Subcutaneous abdominal adipose tissue (tissue), 5 donors: ENCODE data around the gene MARF1.
"Not testable (repeated sequence)": the region's sequence is repeated elsewhere in the genome, so short reads cannot be mapped to it uniquely, and the experiment has no call there.

Experiments used
- H3K27ac ChIP-seq: one replicate; pipeline ENCODE4 v1.7.0; 2013; ENCODE audit warnings: low read depth, mild to moderate bottlenecking, inconsistent platforms, low read length, moderate library complexity
- H3K27me3 ChIP-seq, 5 donors: one replicate each; pipeline ENCODE4 v1.7.0; 2013; ENCODE audit warnings: low read length in 5 of 5, inconsistent platforms in 1 of 5; ENCODE audit not compliant: control insufficient read depth in 5 of 5, insufficient read depth in 4 of 5
- H3K36me3 ChIP-seq, 5 donors: one replicate each; pipeline ENCODE4 v1.7.0; 2013; ENCODE audit warnings: low read length in 5 of 5; ENCODE audit not compliant: control insufficient read depth in 5 of 5, insufficient read depth in 5 of 5
- H3K4me1 ChIP-seq, 5 donors: one replicate each; pipeline ENCODE4 v1.7.0; 2013; ENCODE audit warnings: low read length in 5 of 5, mild to moderate bottlenecking in 3 of 5, moderate library complexity in 1 of 5; ENCODE audit not compliant: control insufficient read depth in 5 of 5, insufficient read depth in 5 of 5
- H3K4me3 ChIP-seq, 5 donors: one replicate each; pipeline ENCODE4 v1.7.0; 2013; ENCODE audit warnings: low read length in 5 of 5, low read depth in 1 of 5
- H3K9ac ChIP-seq, 5 donors: one replicate each; pipeline ENCODE4 v1.7.0; 2013; ENCODE audit warnings: low read length in 5 of 5, mild to moderate bottlenecking in 4 of 5, moderate library complexity in 3 of 5
- H3K9me3 ChIP-seq, 5 donors: one replicate each; pipeline ENCODE4 v1.7.0; 2013; ENCODE audit warnings: low read length in 5 of 5; ENCODE audit not compliant: control insufficient read depth in 5 of 5
- donor health status: healthy.
- donor health status: healthy.
- donor health status: healthy.
- donor health status: healthy.
- donor health status: healthy.

MARF1 gene

DNA sequence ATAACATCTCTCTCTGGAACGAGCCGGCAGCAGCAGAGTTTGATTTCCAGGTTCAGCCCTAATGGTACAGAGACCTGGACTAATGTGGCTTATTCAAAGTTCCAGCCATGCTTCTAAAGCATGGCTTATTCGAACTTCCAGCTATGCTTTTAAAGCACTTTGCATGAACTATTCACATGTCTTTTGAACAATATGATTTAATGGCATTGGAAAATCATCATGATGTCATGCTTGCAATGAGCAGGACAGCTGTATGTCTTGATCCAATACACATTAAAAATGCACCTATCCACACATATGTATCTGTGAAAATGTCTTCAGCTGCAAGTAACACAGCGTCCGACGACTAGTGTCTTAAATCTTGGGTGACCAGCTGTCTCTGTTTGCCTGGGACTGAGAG lies 85.7 kb downstream of the MARF1 start:
- Histone ChIP-seq H3K4me3 (no peak overlapping the region), H3K27ac (no peak overlapping the region), H3K9ac (no peak overlapping the region), H3K27me3 (no peaks in the 10 kb centered on the region), H3K4me1 (peaks cover 0 to 6% (median 3%) of the 10 kb centered on the region in 5 donors), H3K36me3 (peaks cover 0 to 3% (median 0%) of the 10 kb centered on the region in 5 donors), H3K9me3 (no peaks in the 10 kb centered on the region)

DNA sequence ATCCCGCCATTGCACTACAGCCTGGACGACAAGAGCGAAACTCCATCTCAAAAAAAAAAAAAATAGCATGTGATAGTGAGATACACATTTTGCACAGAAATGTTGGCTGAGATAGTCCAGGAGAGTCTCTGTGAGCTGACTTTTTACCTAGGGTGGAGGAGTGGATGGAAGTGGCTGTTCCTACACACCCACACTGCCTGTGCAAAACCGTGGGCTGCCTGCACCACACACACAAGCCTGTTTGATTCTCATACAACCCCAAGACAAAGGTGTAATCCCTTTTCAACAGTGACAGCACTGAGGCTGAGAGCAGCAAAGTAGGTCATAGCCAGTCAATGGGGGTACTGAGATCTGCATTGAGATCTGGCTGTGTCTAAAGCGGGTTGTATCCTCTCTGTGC lies 86.8 kb downstream of the MARF1 start:
- peaks cover 0 to 8% (median 3%) of the 10 kb centered on the region in 5 donors for H3K4me1 ChIP-seq
- H3K36me3 ChIP-seq: peaks cover 0 to 3% (median 0%) of the 10 kb centered on the region in 5 donors
- H3K9me3 ChIP-seq: no peaks in the 10 kb centered on the region
- no peak overlapping the region for H3K9ac ChIP-seq
- H3K27ac ChIP-seq: no peak overlapping the region
- H3K27me3 ChIP-seq: no peaks in the 10 kb centered on the region
- no peak overlapping the region for H3K4me3 ChIP-seq

GRCh38 chr16:15553313-15554088 lies 89.5 kb downstream of the MARF1 start:
- no peak overlapping the region for H3K4me3 ChIP-seq
- H3K9me3 ChIP-seq: no peaks in the 10 kb centered on the region
- no peaks in the 10 kb centered on the region for H3K27me3 ChIP-seq
- H3K36me3 ChIP-seq: peaks cover 0 to 3% (median 0%) of the 10 kb centered on the region in 5 donors
- H3K27ac ChIP-seq: no peak overlapping the region
- H3K4me1 ChIP-seq: peaks cover 0 to 9% (median 3%) of the 10 kb centered on the region in 5 donors
- no peak overlapping the region for H3K9ac ChIP-seq

DNA sequence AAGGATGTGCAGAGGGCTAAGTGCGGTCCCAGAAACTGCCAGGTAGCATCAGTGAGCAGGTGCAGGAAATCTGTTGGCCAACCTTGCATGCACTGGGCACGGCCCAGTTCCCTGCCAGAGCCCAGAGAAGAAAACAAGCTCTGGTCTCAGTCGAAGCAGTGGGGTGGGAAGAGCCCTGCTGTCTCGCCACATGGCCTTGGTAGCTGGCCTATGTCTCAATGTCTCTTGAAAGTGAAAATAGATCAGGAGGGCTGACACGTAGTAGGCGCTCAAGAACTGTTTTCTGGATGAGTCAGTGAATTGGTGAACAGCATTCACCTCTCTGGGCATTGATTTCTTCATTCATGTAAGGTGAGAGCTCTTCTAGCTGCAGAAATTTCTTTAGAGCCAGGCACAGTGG lies 90.4 kb downstream of the MARF1 start:
- Histone ChIP-seq H3K27ac (no peak overlapping the region), H3K4me1 (peaks cover 0 to 9% (median 3%) of the 10 kb centered on the region in 5 donors), H3K27me3 (no peaks in the 10 kb centered on the region), H3K9ac (no peak overlapping the region), H3K4me3 (no peak overlapping the region), H3K9me3 (no peaks in the 10 kb centered on the region), H3K36me3 (peaks cover 0 to 3% (median 0%) of the 10 kb centered on the region in 5 donors)

DNA sequence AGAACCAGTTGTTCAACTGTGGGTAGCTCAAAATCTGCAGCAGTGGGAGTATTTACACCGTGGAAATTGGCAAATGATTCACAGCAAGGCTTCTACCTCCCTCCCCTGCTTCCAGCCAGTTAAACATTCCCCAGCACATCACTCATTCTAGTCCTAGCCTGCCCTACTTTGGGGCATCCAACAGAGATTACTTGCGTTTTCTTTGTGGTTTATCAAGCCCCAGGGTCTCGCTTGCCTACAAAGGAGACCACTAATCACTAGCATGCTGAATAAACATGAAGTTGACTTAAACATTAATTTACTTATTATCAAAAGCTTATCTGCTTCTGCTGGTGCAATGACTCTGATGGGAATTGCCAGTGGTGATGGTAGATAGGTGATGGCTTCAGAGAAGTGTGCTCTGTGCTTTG lies 94.5 kb downstream of the MARF1 start:
- Histone ChIP-seq H3K27me3 (no peaks in the 10 kb centered on the region), H3K27ac (no peak overlapping the region), H3K9me3 (no peaks in the 10 kb centered on the region), H3K36me3 (no peaks in the 10 kb centered on the region), H3K4me3 (no peak overlapping the region), H3K9ac (no peak overlapping the region), H3K4me1 (peaks cover 0 to 8% (median 0%) of the 10 kb centered on the region in 5 donors)

- Histone ChIP-seq H3K4me3 (no peak overlapping the region), H3K27me3 (no peaks in the 10 kb centered on the region), H3K9ac (no peak overlapping the region), H3K9me3 (peaks cover 0 to 5% (median 2%) of the 10 kb centered on the region in 5 donors), H3K27ac (no peak overlapping the region), H3K36me3 (no peaks in the 10 kb centered on the region), H3K4me1 (peaks cover 0 to 4% (median 0%) of the 10 kb centered on the region in 5 donors)
Measured at GRCh38 chr16:15547768-15548096, 95.2 kb downstream of the MARF1 start.

GRCh38 chr16:15547072-15547767 lies 95.7 kb downstream of the MARF1 start:
- H3K9ac ChIP-seq, H3K4me1 ChIP-seq: not testable (repeated sequence)

GRCh38 chr16:15545544-15545943 lies 97.4 kb downstream of the MARF1 start:
- Histone ChIP-seq H3K9ac (no peak overlapping the region), H3K4me3 (no peak overlapping the region), H3K9me3 (peaks cover 0 to 8% (median 2%) of the 10 kb centered on the region in 5 donors), H3K4me1 (no peaks in the 10 kb centered on the region), H3K27ac (no peak overlapping the region), H3K36me3 (no peaks in the 10 kb centered on the region), H3K27me3 (no peaks in the 10 kb centered on the region)

More at GRCh38 chr16:15547072-15547767, 95.7 kb downstream of the MARF1 start:
- not testable (repeated sequence) for H3K4me3 ChIP-seq, H3K27me3 ChIP-seq, H3K9me3 ChIP-seq, H3K27ac ChIP-seq, H3K36me3 ChIP-seq

DNA sequence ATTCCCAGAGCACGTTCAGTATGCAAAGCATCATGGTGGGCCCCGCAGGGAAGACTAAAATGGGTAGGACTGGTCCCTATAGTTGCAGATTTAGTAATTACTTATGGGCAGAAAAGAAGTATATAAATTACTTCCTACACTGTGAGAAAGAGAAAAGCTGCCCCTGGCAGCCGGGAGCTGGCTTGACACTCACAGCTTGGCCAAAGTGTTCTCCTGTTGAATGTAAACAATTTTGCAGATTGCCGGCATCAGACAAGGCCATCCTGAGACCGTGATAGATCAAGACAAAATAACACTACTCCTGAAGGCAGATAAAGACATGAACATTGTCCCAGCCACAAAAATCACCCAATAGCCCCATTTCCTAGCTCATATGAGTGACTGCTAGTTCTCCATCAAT lies 98.5 kb downstream of the MARF1 start:
- Histone ChIP-seq H3K9me3 (peaks cover 0 to 8% (median 2%) of the 10 kb centered on the region in 5 donors), H3K36me3 (no peaks in the 10 kb centered on the region), H3K9ac (no peak overlapping the region), H3K4me3 (no peak overlapping the region), H3K4me1 (no peaks in the 10 kb centered on the region), H3K27ac (no peak overlapping the region), H3K27me3 (no peaks in the 10 kb centered on the region)
